Body of pancreas (tissue), 4 donors: ENCODE data around the gene COL1A2. TPM values are rescaled to one million over a fixed set of nuclear protein-coding genes. Genes with fewer than 3 reads are reported as not detected.

Source experiments
- ATAC-seq: fragments of 150-250 bp; one replicate; pipeline ENCODE4 v1.9.1; 2016
- DNase-seq, 4 donors: peaks; one replicate each; pipeline ENCODE4 v3.0.0-alpha.2; 2019
- H3K27ac ChIP-seq, 4 donors: fragments of 200-600 bp; sonication (generic); 1 replicate in 3 of 4; 2 replicates in 1 of 4; pipeline versions ENCODE4 v1.5.1 to v1.6.1; 2016 to 2019; ENCODE audit warnings: mild to moderate bottlenecking in 1 of 4, mixed read lengths in 1 of 4, moderate library complexity in 1 of 4
- H3K27me3 ChIP-seq, 2 donors: fragments of 200-600 bp; sonication (generic); one replicate each; pipeline ENCODE4 v1.6.0; 2016; ENCODE audit warnings: mild to moderate bottlenecking in 1 of 2
- H3K36me3 ChIP-seq, 2 donors: fragments of 200-600 bp; sonication (generic); replicated peaks in 1 of 2; 2 replicates each; pipeline ENCODE4 v1.5.1; 2016; ENCODE audit warnings: low read depth in 2 of 2; ENCODE audit not compliant: insufficient read depth in 1 of 2
- H3K4me1 ChIP-seq: fragments of 200-600 bp; sonication (generic); one replicate; pipeline ENCODE4 v1.6.0; 2016
- H3K4me3 ChIP-seq, 2 donors: fragments of 200-600 bp; sonication (generic); 1 replicate in 1 of 2; 2 replicates in 1 of 2; pipeline ENCODE4 v1.5.1; 2016 to 2019
- H3K9me3 ChIP-seq, 3 donors: fragments of 200-600 bp; sonication (generic); 1 replicate in 2 of 3; 2 replicates in 1 of 3; pipeline ENCODE4 v1.5.1; 2016
- CTCF ChIP-seq, 7 experiments: fragments of 450-650 bp in 4 of 7; fragments of 200-600 bp in 3 of 7; sonication (generic) in 3 of 7; IDR thresholded peaks; one replicate each; pipeline ENCODE4 v1.5.1; 2016 to 2019; ENCODE audit warnings: antibody characterized with exemption in 7 of 7
- POLR2A ChIP-seq, 3 donors: fragments of 450-650 bp; IDR thresholded peaks; one replicate each; pipeline ENCODE4 v1.6.1; 2016; ENCODE audit warnings: antibody characterized with exemption in 3 of 3, mild to moderate bottlenecking in 2 of 3
- WGBS, 2 donors: methylation state at CpG; one replicate each; pipeline ENCODE4 v1.1.5; 2017; 5-methylcytosine and 5-hydroxymethylcytosine counted together
- intact Hi-C: fragments of 100-400 bp; cut with DNase I; formaldehyde crosslinking; loops from one replicate; pipeline ENCODE4 v1.15.1; 2023
- total RNA-seq, 2 donors: library from RNA; depleted of rRNA; stranded (reverse); fragments of >200 nt; gene quantifications; one replicate each; pipeline ENCODE4 v1.1.0, GENCODE V29; 2016

The COL1A2 gene
- total RNA-seq, 2 donors from 2014 or later = 54.0 to 107 TPM

- DNase-seq (no peak), ATAC-seq (no peak)
- 66 to 72% methylated on average over 5 of the region's 5 CpGs for WGBS, 2 donors
- no peak overlapping the region for H3K4me3 ChIP-seq
- TF ChIP-seq POLR2A (IDR thresholded peaks at IDR 0.05) (no peak), CTCF (IDR thresholded peaks at IDR 0.05) (no peak)
- intact Hi-C loops = no loop called here
- H3K9me3 ChIP-seq = no peaks in the 10 kb centered on the region
- H3K4me1 ChIP-seq = no peaks in the 10 kb centered on the region
- no peaks in the 10 kb centered on the region for H3K36me3 ChIP-seq
- H3K27me3 ChIP-seq = no peaks in the 10 kb centered on the region
- no peak overlapping the region for H3K27ac ChIP-seq
These were observed 29.4 kb downstream of the COL1A2 start for GRCh38 chr7:94423863-94424735.

GRCh38 chr7:94425546-94425945 lies 30.9 kb downstream of the COL1A2 start:
- TF ChIP-seq CTCF (IDR thresholded peaks at IDR 0.05) (no peak), POLR2A (IDR thresholded peaks at IDR 0.05) (no peak)
- H3K9me3 ChIP-seq = no peaks in the 10 kb centered on the region
- DNase-seq = no peak
- no peak overlapping the region for H3K4me3 ChIP-seq
- H3K4me1 ChIP-seq = no peaks in the 10 kb centered on the region
- WGBS, 2 donors = 76 to 89% methylated on average over 10 of the region's 10 CpGs
- ATAC-seq = no peak
- no peak overlapping the region for H3K27ac ChIP-seq
- H3K27me3 ChIP-seq = no peaks in the 10 kb centered on the region
- intact Hi-C loops = no loop called here
- no peaks in the 10 kb centered on the region for H3K36me3 ChIP-seq

- intact Hi-C loops = no loop called here
- Histone ChIP-seq H3K9me3 (no peaks in the 10 kb centered on the region), H3K27ac (no peak overlapping the region), H3K4me1 (no peaks in the 10 kb centered on the region), H3K27me3 (no peaks in the 10 kb centered on the region), H3K4me3 (no peak overlapping the region), H3K36me3 (no peaks in the 10 kb centered on the region)
- WGBS, 2 donors = 82% methylated on average over 12 of the region's 12 CpGs
- TF ChIP-seq POLR2A (IDR thresholded peaks at IDR 0.05) (no peak), CTCF (IDR thresholded peaks at IDR 0.05) (no peak)
- DNase-seq = no peak
- ATAC-seq = no peak
These were observed 32.5 kb downstream of the COL1A2 start for GRCh38 chr7:94426980-94427875.

- ATAC-seq (no peak), DNase-seq (no peak)
- Histone ChIP-seq H3K27ac (no peak overlapping the region), H3K36me3 (no peaks in the 10 kb centered on the region), H3K4me3 (no peak overlapping the region), H3K4me1 (no peaks in the 10 kb centered on the region), H3K27me3 (no peaks in the 10 kb centered on the region), H3K9me3 (no peaks in the 10 kb centered on the region)
- 75 to 100% methylated on average over 1 of the region's 1 CpG for WGBS, 2 donors
- intact Hi-C loops = no loop called here
- TF ChIP-seq POLR2A (IDR thresholded peaks at IDR 0.05) (no peak), CTCF (IDR thresholded peaks at IDR 0.05) (no peak)
These were observed 34.5 kb downstream of the COL1A2 start for GRCh38 chr7:94429153-94429552.
